GM12878 (cell line): ENCODE results near the gene KIF5A. TPM values are rescaled to one million over a fixed set of nuclear protein-coding genes. Genes with fewer than 3 reads are reported as not detected.

ENCODE experiments used
- ATAC-seq: fragments of 200-7000 bp; cut with Tn5 transposase; 3 replicates; pipeline ENCODE4 v1.9.1; 2020; ENCODE audit warnings: mild to moderate bottlenecking, moderate library complexity
- BruUV-seq: library from RNA; stranded (reverse); fragments of 400-500 nt; replicated peaks from 2 replicates; lab custom pipeline; 2021; lab: Mats Ljungman, UMichigan
- CTCF ChIA-PET: fragments of 300-600 bp; sonication (Branson Sonifier 250); formaldehyde crosslinking; extraction: SDS; loops from one replicate; lab custom pipeline; 2021; ENCODE audit warnings: inconsistent platforms; lab: Yijun Ruan, JAX
- POLR2A ChIA-PET: fragments of 350-600 bp; formaldehyde crosslinking; extraction: SDS; loops from one replicate; lab custom pipeline; 2021; ENCODE audit warnings: inconsistent platforms; lab: Charles Lee
- RAD21 ChIA-PET: fragments of 300-600 bp; sonication (Branson Sonifier 250); formaldehyde crosslinking; loops from one replicate; lab custom pipeline; 2023; ENCODE audit warnings: antibody characterized with exemption; ENCODE audit not compliant: unreplicated experiment; lab: Charles Lee
- SMC1A ChIA-PET: fragments of 300-600 bp; sonication (Branson Sonifier 250); formaldehyde crosslinking; loops from one replicate; lab custom pipeline; 2023; ENCODE audit not compliant: unreplicated experiment, uncharacterized antibody; lab: Charles Lee
- DNase-seq: peaks from one replicate; pipeline ENCODE4 v3.0.0-alpha.2; 2011; ENCODE audit warnings: low read depth, low spot score
- FAIRE-seq: peaks from 3 replicates; lab custom pipeline; 2011; peaks lifted over from hg19 to GRCh38; lab: Jason Lieb, UNC
- H2AFZ ChIP-seq: 2 replicates; pipeline ENCODE4 v1.6.0; 2011; ENCODE audit warnings: low read depth, low read length, control low read depth; ENCODE audit not compliant: control insufficient read depth
- H3K27ac ChIP-seq: 2 replicates; pipeline ENCODE4 v1.5.1; 2011; ENCODE audit warnings: control low read depth; ENCODE audit not compliant: control insufficient read depth, insufficient read depth
- H3K27me3 ChIP-seq, 2 experiments: replicated peaks in 1 of 2; 2 replicates each; pipeline versions ENCODE4 v1.6.0 to v1.6.1; 2011; ENCODE audit warnings: low read length in 1 of 2; ENCODE audit not compliant: control insufficient read depth in 2 of 2, insufficient read depth in 2 of 2
- H3K36me3 ChIP-seq, 2 experiments: 2 replicates each; pipeline ENCODE4 v1.5.1; 2011; ENCODE audit warnings: low read length in 1 of 2; ENCODE audit not compliant: control insufficient read depth in 2 of 2, insufficient read depth in 2 of 2
- H3K4me1 ChIP-seq: 2 replicates; pipeline ENCODE4 v1.6.1; 2011; ENCODE audit warnings: mild to moderate bottlenecking, low read length, moderate library complexity, mixed read lengths; ENCODE audit not compliant: control insufficient read depth, insufficient read depth
- H3K4me2 ChIP-seq: 2 replicates; pipeline ENCODE4 v1.6.0; 2011; ENCODE audit warnings: control low read depth; ENCODE audit not compliant: control insufficient read depth, insufficient read depth
- H3K4me3 ChIP-seq: fragments of 200-600 bp; sonication (generic); 2 replicates; pipeline ENCODE4 v1.5.1; 2016
- H3K79me2 ChIP-seq: 2 replicates; pipeline ENCODE4 v1.6.0; 2011; ENCODE audit warnings: low read length; ENCODE audit not compliant: control insufficient read depth, insufficient read depth
- H3K9ac ChIP-seq: 2 replicates; pipeline ENCODE4 v1.8.0; 2011; ENCODE audit warnings: low read length, control low read depth, mixed read lengths; ENCODE audit not compliant: control insufficient read depth, insufficient read depth
- H3K9me3 ChIP-seq: replicated peaks from 3 replicates; pipeline ENCODE4 v1.5.1; 2011; ENCODE audit warnings: mild to moderate bottlenecking, low read length; ENCODE audit not compliant: control insufficient read depth, insufficient read depth
- H4K20me1 ChIP-seq: 2 replicates; pipeline ENCODE4 v1.6.0; 2011; ENCODE audit not compliant: control insufficient read depth, insufficient read depth
- ASH2L ChIP-seq: fragments of 300-600, 200-600 bp; sonication (generic); IDR thresholded peaks from 2 replicates; pipeline ENCODE4 v1.6.1; 2017; ENCODE audit warnings: low read depth, mild to moderate bottlenecking, borderline replicate concordance
- ATF2 ChIP-seq: IDR thresholded peaks from 2 replicates; pipeline ENCODE4 v1.6.1; 2012; ENCODE audit warnings: low read length, inconsistent platforms
- BACH1 ChIP-seq: fragments of 450-650 bp; IDR thresholded peaks from 2 replicates; pipeline ENCODE4 v1.6.1; 2017; ENCODE audit warnings: mild to moderate bottlenecking, borderline replicate concordance
- BCL3 ChIP-seq: IDR thresholded peaks from 2 replicates; pipeline ENCODE4 v1.6.1; 2011; ENCODE audit warnings: borderline replicate concordance, low read depth, mild to moderate bottlenecking, moderate library complexity, low read length; ENCODE audit not compliant: insufficient read depth, poor library complexity, severe bottlenecking
- BMI1 ChIP-seq: fragments of 450-650 bp; IDR thresholded peaks from 2 replicates; pipeline ENCODE4 v1.6.1; 2016; ENCODE audit warnings: mild to moderate bottlenecking, moderate library complexity, borderline replicate concordance
- CEBPZ ChIP-seq: fragments of 150-350 bp; IDR thresholded peaks from 2 replicates; pipeline ENCODE4 v1.6.1; 2016; ENCODE audit warnings: low read depth, low read length
- FOXM1 ChIP-seq: IDR thresholded peaks from 2 replicates; pipeline ENCODE4 v1.6.1; 2012; ENCODE audit warnings: low read depth, mild to moderate bottlenecking, inconsistent platforms, low read length, moderate library complexity
- HDAC2 ChIP-seq: fragments of 200-600 bp; sonication (generic); IDR thresholded peaks from 2 replicates; pipeline ENCODE4 v1.6.1; 2017
- HDGF ChIP-seq: fragments of 450-650 bp; IDR thresholded peaks from 2 replicates; pipeline ENCODE4 v1.6.1; 2016; ENCODE audit warnings: antibody characterized with exemption
- IRF3 ChIP-seq: fragments of 450-650 bp; IDR thresholded peaks from 2 replicates; pipeline ENCODE4 v1.6.1; 2014; ENCODE audit warnings: mild to moderate bottlenecking
- MYB ChIP-seq: fragments of 150-350 bp; IDR thresholded peaks from 2 replicates; pipeline ENCODE4 v1.6.1; 2014; ENCODE audit warnings: mild to moderate bottlenecking, low read depth, low read length, borderline replicate concordance
- POU2F2 ChIP-seq: IDR thresholded peaks from 3 replicates; pipeline ENCODE4 v1.6.1; 2011; ENCODE audit warnings: low read depth, mild to moderate bottlenecking, low read length, borderline replicate concordance
- RAD21 ChIP-seq: IDR thresholded peaks from 2 replicates; pipeline ENCODE4 v1.6.1; 2011; ENCODE audit warnings: mild to moderate bottlenecking, low read depth, low read length, moderate library complexity; ENCODE audit not compliant: insufficient read depth
- RAD51 ChIP-seq: fragments of 450-650 bp; IDR thresholded peaks from 2 replicates; pipeline ENCODE4 v1.6.1; 2016; ENCODE audit warnings: moderate library complexity, mild to moderate bottlenecking, inconsistent platforms
- SPI1 ChIP-seq: IDR thresholded peaks from 2 replicates; pipeline ENCODE4 v1.6.1; 2011; ENCODE audit warnings: low read depth, mild to moderate bottlenecking, low read length, moderate library complexity, borderline replicate concordance; ENCODE audit not compliant: insufficient read depth
- SREBF1 ChIP-seq: IDR thresholded peaks from 2 replicates; pipeline ENCODE4 v1.6.1; 2012; ENCODE audit warnings: mild to moderate bottlenecking, low read length
- SUPT20H ChIP-seq: IDR thresholded peaks from 2 replicates; pipeline ENCODE4 v1.6.1; 2011; ENCODE audit warnings: low read depth, mild to moderate bottlenecking, low read length, moderate library complexity, borderline replicate concordance; ENCODE audit not compliant: control insufficient read depth
- ZNF217 ChIP-seq: fragments of 450-650 bp; IDR thresholded peaks from 2 replicates; pipeline ENCODE4 v1.6.1; 2017; ENCODE audit warnings: antibody characterized with exemption, mild to moderate bottlenecking
- WGBS: methylation state at CpG from one replicate; pipeline ENCODE4 v1.1.6; 2016; ENCODE audit warnings: low lambda C conversion rate; ENCODE audit not compliant: insufficient replicate concordance, insufficient coverage; ENCODE audit errors: missing lambda C conversion rate; 5-methylcytosine and 5-hydroxymethylcytosine counted together
- in situ Hi-C: fragments of 300-500 bp; cut with MboI; formaldehyde crosslinking; loops from 9 replicates; pipeline ENCODE4 v1.14.3; 2018; ENCODE audit warnings: mixed read lengths
- intact Hi-C: fragments of 100-400 bp; cut with micrococcal nuclease; formaldehyde crosslinking; loops from one replicate; pipeline ENCODE4 v1.14.2; 2022; ENCODE audit not compliant: unreplicated experiment
- polyA plus RNA-seq, 11 experiments: library from polyadenylated mRNA; depleted of rRNA in 4 of 11; unstranded in 6 of 11; stranded (reverse) in 5 of 11; fragments of >200 nt; fragmentation: Nextera tagmentation in 4 of 11; fragmentation: Illumina TruSeq in 1 of 11; extraction: Ambion mirVana in 4 of 11; extraction: Trizol in 1 of 11; gene quantifications; 1 replicate in 1 of 11; 2 replicates in 10 of 11; pipeline versions ENCODE4 v1.2.1 to v1.2.3, GENCODE V29; 2011 to 2016; ENCODE audit warnings: inconsistent platforms in 2 of 11, missing spikeins in 2 of 11, low read depth in 1 of 11
- total RNA-seq, 4 experiments: library from RNA; depleted of rRNA in 3 of 4; stranded (reverse); fragments of >200 nt in 3 of 4; fragmentation: Illumina TruSeq in 1 of 4; extraction: Trizol in 1 of 4; gene quantifications; 2 replicates each; pipeline versions ENCODE4 v1.2.1 to v1.2.3, GENCODE V29; 2013 to 2021

Gene KIF5A
- total and polyA plus RNA-seq, 10 of the 15 experiments (the other 5 are each of a cell fraction or from before 2014, with no cell fraction given), result 0.35 to 2.9 (median 0.97) TPM

GRCh38 chr12:57533108-57533507 is 16.7 kb upstream of the KIF5A start:
- H4K20me1 ChIP-seq, result no peaks in the 10 kb centered on the region
- intact Hi-C loops, result no loop called here
- SMC1A ChIA-PET, result interaction anchor here (1.0 to 1.7 kb wide), 2 partner anchors 8 to 9 kb away, joined by 3 to 6 read pairs; no protein-coding TSS in a partner anchor
- in situ Hi-C loops, result no loop called here
- no peak for FAIRE-seq
- POLR2A ChIA-PET, result no interaction called here
- RAD21 ChIA-PET, result interaction anchor here (1.2 kb wide), 1 partner anchor 9 kb away, joined by 3 read pairs; no protein-coding TSS in a partner anchor
- no peak overlapping the region for H3K4me3 ChIP-seq
- H3K4me1 ChIP-seq, result no peaks in the 10 kb centered on the region
- H3K27ac ChIP-seq, result no peak overlapping the region
- no peak overlapping the region for H2AFZ ChIP-seq
- H3K4me2 ChIP-seq, result no peak overlapping the region
- no peaks in the 10 kb centered on the region for H3K27me3 ChIP-seq
- no TSS peak for BruUV-seq
- WGBS, result 98% methylated on average over 8 of the region's 8 CpGs
- peaks cover 12 to 30% of the 10 kb centered on the region in 2 experiments for H3K36me3 ChIP-seq
- no peaks in the 10 kb centered on the region for H3K79me2 ChIP-seq
- no peak for ATAC-seq
- no peak for DNase-seq
- H3K9me3 ChIP-seq, result no peaks in the 10 kb centered on the region
- TF ChIP-seq CEBPZ (no peak), HDGF (no peak), ZNF217 (no peak), ATF2 (no peak), IRF3 (no peak), SREBF1 (no peak), ASH2L (no peak), RAD21 (no peak), SPI1 (no peak), BCL3 (no peak), BMI1 (no peak), FOXM1 (no peak), SUPT20H (no peak), BACH1 (no peak), HDAC2 (no peak), POU2F2 (no peak), RAD51 (no peak), MYB (no peak)
- CTCF ChIA-PET, result interaction anchor here (1.5 kb wide), 1 partner anchor 9 kb away, joined by 3 read pairs; no protein-coding TSS in a partner anchor
- H3K9ac ChIP-seq, result no peak overlapping the region
